RPMI7951 (cell line): ENCODE data around the gene TMEM232. TPM values are rescaled to one million over a fixed set of nuclear protein-coding genes. Genes with fewer than 3 reads are reported as not detected.

Experiments used
- DNase-seq: peaks from one replicate; pipeline ENCODE4 v3.0.0-alpha.2; 2012; ENCODE audit warnings: low read depth
- total RNA-seq: library from RNA; depleted of rRNA; stranded (reverse); fragments of >200 nt; shearing (Covaris generic); gene quantifications from 2 replicates; pipeline ENCODE4 v1.2.3, GENCODE V29; 2014; rRNA removed

Gene TMEM232
- total RNA-seq, 1 experiment from 2014 or later = 0.24 TPM

DNA sequence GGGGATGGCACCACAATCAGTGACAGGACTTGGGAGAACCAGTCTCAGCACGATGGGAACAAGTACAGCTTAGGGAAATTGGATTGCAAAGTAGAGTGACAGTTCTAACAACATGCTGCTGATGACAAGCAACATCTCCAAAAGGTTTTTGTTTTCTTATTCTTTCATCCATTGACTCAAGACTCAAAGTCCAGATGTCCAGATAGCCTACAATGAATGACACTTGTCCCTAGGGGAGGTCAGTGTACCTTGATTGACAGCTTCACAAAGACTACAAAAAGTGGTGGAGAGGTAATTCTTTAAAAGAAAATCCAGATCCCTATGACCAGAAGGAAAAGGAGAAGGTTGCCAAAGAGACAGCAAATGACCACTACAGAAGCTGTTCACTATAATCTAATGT is 323.9 kb downstream of the TMEM232 start:
- DNase-seq = no peak

DNA sequence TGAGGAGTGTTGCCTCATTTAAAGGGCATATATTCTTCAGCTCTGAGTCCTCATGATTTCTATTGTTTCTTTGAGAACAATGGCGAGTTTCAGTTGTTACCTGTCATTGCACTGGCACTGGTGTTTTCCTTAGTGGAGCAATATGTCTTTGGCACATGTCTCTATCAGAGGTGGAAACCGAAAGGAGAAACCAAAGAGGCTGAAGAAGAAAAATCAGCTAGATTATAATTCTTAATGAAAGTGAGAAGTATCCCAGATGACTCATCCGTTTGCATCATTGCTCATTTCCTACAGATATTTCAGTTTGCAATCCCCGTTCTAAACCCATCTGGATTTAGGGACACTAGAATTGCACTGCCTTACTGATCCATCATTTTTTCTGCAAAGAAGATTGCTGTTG is 324.6 kb downstream of the TMEM232 start:
- no peak for DNase-seq

DNA sequence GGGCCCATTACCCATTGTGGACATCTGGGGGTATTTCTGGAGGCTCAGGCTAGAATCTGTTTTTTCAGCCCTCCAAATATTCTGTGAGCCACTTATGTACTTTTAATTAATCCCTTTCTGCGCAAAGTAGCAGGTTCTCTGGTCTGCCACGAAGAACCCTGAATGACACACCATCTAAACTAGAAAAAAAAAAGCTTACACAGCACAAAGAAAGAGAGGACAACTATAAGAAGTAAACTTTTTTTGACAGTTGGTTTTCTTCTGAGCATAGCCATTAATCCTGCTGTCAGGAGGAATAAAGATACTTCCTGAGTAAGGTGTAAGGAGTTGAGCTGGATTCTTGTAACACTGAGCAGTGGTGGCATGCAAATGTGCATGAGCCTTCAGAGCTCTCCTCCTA is 327.5 kb downstream of the TMEM232 start:
- no peak for DNase-seq

DNA sequence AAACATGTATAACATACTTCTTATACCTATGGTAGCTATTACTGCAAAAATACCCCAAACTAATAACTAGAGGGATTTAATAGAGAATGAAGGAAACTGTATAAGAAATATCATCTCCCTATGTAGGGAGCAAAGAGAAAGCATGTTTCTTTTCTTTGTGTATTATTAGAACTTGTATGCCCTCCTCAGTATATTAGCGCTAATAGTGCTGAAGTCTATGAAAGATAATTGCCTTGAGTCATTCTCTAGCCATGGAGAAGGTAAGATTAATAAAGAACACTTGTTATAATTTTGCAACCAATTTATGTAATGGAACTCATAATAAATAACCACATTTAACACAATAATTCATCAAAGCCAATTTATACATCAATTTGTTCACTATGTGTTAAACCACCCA is 329.2 kb downstream of the TMEM232 start:
- no peak for DNase-seq

DNA sequence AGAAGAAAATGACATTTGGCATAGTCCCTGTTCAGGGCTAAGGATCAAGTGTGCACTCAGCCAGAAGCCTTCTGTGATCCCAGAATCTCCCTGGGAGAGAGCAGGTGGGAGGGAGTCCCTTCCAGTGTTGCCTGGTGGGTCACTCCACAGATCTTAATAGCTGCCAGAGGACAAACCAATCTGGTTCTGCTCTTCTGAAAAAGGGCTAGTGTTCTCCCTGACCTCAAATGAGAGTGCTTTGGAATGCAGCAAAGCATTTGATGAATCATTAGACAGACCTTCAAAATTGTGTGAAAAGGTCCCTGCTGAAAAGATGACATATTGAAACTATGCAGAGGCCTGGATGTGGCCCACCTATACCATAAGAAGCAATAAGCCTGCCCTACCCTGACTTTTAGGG is 339.7 kb downstream of the TMEM232 start:
- peak; percentile 1 for DNase-seq

DNA sequence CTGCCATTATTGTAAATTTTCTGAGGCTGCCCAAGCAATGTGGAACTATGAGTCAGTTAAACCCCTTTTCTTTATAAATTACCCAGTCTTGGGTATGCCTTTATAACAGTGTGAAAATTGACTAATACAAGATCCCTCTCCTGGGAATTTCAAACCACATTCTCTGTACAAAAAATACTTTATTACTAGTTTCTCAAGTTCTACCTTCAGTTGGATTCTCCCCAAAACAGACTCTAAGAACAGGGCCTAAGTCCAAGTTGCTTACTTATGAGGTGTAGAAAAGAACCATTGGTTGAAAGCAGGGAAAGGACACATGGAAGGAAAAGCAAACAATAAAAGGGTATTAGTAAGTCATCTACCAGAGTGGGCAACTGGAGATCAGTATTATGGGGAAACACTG is 343.2 kb downstream of the TMEM232 start:
- no peak for DNase-seq

DNA sequence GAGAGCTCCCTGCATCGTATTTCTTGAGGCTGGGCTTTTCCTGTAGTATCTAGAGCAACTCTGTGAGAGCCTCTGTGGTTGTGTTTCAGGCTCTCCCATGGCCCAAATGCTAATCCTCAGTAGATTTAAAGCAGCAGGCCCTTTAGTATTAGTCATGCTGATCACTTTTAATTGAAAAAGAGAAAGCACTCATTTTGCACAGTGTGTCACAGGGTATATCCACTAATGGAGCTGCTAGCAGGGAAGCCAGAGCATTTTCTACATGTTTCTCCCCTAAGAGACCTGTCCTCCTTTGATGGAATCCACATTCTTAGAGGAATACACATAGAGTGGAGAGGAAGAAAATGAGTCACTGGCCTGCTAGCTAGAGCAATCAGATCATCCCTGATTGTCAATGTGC is 348.5 kb downstream of the TMEM232 start:
- DNase-seq = no peak

DNA sequence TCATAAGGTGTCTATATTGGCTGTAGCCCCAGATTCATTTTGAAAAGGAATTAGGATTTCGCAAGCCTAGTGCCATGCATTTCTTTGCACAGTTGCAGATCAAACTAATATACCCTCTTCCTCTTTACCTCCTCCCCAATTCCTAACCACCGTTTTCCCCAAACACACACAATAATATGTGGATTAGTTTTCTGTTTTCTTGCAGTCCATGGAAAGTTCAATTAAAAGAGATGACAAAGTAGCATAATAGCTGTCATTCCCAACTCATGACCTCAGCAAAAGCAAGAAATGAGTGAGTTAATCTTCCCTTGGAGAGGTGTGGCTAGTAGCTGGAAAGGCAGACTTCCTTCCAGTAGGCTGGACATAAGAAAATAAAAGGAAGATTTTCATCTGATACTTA is 349.1 kb downstream of the TMEM232 start:
- no peak for DNase-seq

DNA sequence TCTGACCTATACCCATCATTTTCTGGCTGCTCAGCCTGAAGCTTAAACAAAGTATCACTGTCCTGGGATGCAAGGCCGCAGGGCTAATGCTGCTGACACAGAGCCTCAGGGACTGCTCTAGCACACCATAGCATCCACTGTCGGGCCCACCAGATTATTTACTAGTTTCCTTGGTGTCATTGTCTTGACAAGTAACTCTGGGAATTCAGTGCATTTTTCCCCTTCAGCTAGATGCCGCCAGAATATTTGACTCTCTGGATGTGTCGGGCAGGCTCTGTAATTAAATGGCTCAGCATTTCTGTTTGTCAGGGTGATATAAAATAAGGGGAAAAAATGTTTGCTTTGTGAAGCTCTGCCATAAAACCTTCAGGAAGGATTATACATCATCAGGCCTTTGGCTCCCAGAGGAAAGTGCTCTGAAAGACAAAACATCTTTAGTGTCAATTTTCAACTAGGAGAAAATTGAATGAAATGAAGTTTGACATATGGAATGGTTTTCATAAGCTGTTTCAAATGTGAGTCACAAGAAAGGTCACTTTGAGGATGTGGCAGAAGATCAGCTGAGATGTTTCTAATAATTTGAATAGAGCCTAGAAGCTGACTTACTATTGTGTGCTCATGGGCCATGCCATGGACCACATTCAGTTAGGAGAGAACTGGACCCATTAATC is 350.1 kb downstream of the TMEM232 start:
- no peak for DNase-seq

DNA sequence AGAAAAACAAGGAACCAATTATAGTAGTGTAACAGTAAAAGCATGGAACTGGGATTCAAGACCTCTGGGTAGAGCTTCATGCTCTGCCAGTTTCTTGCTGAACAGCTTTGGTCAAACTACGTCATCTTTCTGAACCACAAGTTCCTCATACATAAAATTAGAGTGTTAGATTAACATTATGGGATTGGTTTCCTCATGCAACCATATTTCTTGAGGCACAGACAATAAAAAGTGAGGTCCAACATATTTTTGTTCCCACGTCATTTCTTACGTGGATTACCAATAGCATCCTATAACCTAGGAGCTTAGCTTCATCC is 354.8 kb downstream of the TMEM232 start:
- no peak for DNase-seq

DNA sequence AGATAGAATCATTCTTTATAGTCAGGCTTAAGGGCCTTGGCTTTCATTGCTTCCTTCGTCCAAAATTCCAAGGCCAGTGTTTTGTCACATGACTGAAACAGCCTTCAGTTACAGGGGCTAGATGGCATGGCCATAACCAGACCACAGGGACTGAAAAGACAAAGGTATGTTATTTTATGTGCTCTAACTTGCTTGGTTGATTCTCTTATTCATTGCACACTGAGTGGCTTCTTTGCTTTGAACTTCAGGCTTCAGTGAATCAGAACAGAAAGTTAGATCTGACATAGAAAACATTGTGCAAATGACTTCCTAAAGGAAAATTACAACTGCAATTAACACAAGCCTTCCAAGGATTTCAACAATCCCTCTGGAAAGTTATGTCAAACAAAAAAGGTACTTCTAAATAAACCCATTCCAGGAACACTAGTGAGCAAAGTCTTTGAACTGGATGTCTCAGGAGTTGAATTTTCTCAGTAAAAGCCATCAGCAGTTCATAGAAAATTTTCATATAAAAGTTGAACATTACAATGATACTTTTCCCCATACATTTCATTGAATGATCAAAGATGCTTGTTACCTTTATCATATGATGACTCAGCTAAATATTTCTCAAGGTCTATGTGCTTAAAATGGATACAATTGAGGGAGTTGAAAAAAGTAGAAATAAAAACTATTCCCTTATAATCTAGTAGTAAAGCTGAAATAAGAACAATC is 355.3 kb downstream of the TMEM232 start:
- no peak for DNase-seq

Other genes with a start within 250 kb of the TMEM232 start
- 55.4 and 60.8 TPM in 2 replicates for gene SLC25A46, start 12.3 kb upstream of the TMEM232 start, total RNA-seq